SJSA1 (cell line): ENCODE measurements around the gene CYP8B1. TPM values are rescaled to one million over a fixed set of nuclear protein-coding genes. Genes with fewer than 3 reads are reported as not detected.

Source experiments
- DNase-seq, 2 experiments: peaks; one replicate each; pipeline ENCODE4 v3.0.0-alpha.2; 2015 to 2020; ENCODE audit warnings: low spot score in 2 of 2, low read depth in 1 of 2
- H3K27ac ChIP-seq: fragments of 250-450 bp; sonication (Bioruptor Pico); 2 replicates; pipeline ENCODE4 v1.5.1; 2020; ENCODE audit warnings: mild to moderate bottlenecking, moderate library complexity
- H3K27me3 ChIP-seq: fragments of 250-450 bp; sonication (Bioruptor Pico); replicated peaks from 2 replicates; pipeline ENCODE4 v1.5.1; 2020; ENCODE audit warnings: mild to moderate bottlenecking, moderate library complexity
- H3K36me3 ChIP-seq: fragments of 250-450 bp; sonication (Bioruptor Pico); 2 replicates; pipeline ENCODE4 v1.5.1; 2020; ENCODE audit warnings: mild to moderate bottlenecking
- H3K4me1 ChIP-seq: fragments of 250-450 bp; sonication (Bioruptor Pico); replicated peaks from 2 replicates; pipeline ENCODE4 v1.6.1; 2021; ENCODE audit warnings: mild to moderate bottlenecking
- H3K4me3 ChIP-seq: fragments of 250-450 bp; sonication (Bioruptor Pico); 2 replicates; pipeline ENCODE4 v1.5.1; 2020; ENCODE audit warnings: mild to moderate bottlenecking
- H3K9me3 ChIP-seq: fragments of 250-450 bp; sonication (Bioruptor Pico); replicated peaks from 2 replicates; pipeline ENCODE4 v1.5.1; 2020; ENCODE audit warnings: mild to moderate bottlenecking
- total RNA-seq: library from RNA; depleted of rRNA; stranded (reverse); fragments of >200 nt; shearing (Covaris generic); gene quantifications from 2 replicates; pipeline ENCODE4 v1.2.3, GENCODE V29; 2014; rRNA removed

Gene CYP8B1
- total RNA-seq, 1 experiment from 2014 or later, result not detected

DNA sequence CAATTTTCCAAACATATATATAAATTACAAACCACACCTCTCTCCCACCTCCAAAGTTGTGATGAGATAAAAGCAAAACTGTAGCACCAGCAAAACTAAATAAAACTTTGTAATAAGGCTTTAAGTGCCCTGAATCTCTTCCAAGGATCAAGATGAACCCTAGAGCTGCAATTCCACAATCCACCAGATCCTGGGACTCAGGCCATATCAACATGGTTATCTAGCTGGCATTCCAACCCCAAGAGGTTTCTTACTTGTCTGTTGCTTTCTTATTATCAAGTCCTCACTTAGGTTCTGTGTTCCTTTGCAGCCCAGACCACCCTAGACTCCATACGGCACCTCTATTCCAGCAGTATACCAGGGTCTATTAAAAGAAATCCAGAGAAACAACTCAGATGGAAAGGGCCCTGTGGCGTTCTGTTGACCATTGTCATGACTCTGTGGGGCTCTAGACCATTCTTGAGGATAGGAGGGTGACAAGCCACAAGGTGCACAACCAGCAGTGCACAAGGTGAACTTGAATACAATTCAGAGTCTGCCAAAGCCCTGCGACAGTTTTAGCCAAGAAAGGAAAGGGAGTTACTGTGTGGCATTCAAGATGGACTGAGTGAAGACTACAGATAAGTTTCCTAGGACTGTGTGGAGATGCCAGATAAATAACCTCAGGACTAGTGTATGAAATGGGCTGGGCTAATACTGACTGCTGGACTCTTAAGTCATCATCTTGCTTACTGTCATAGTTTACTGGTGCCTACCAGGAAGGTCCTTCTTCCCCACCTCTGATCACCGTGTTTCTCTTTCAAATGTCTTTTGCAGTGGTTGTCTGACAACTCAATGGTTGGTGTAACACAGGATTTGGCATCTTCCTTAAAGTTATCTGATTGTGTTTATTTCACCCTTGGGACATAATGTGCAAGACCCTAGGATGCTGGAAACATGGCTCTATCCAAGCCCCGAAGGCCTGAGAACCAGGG, 39.2 kb downstream of the CYP8B1 start:
- Histone ChIP-seq H3K9me3 (no peaks in the 10 kb centered on the region), H3K27me3 (peaks cover 3% of the 10 kb centered on the region; the same call in 1 of the 2 replicates), H3K4me1 (no peaks in the 10 kb centered on the region), H3K27ac (no peak overlapping the region), H3K4me3 (no peak overlapping the region), H3K36me3 (no peaks in the 10 kb centered on the region)
- no peak for DNase-seq

DNA sequence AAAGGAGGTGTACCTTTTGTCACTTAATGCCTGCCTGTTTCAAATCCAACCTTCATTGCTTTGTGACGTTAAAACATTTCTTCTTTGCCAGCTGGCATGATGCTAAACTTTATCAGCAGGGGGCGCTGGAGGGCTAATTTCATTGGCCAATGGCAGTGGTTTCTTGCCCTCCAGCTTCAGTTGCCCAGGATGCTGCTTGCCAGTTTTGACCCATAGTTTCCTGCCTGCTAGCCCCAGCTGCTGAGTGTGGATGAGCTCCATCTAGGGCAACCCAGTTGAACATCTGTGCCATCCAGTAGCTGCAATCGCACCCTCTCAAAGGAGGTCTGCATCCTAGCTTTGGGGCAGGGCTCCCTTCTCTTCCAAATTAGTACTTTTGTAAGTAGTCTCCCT, 44.4 kb downstream of the CYP8B1 start:
- H3K36me3 ChIP-seq, result no peaks in the 10 kb centered on the region
- H3K4me3 ChIP-seq, result no peak overlapping the region
- H3K27me3 ChIP-seq, result no peaks in the 10 kb centered on the region
- DNase-seq, result peak in 1 of 2 experiments; percentile 53
- no peaks in the 10 kb centered on the region for H3K9me3 ChIP-seq
- no peaks in the 10 kb centered on the region for H3K4me1 ChIP-seq
- H3K27ac ChIP-seq, result no peak overlapping the region

DNA sequence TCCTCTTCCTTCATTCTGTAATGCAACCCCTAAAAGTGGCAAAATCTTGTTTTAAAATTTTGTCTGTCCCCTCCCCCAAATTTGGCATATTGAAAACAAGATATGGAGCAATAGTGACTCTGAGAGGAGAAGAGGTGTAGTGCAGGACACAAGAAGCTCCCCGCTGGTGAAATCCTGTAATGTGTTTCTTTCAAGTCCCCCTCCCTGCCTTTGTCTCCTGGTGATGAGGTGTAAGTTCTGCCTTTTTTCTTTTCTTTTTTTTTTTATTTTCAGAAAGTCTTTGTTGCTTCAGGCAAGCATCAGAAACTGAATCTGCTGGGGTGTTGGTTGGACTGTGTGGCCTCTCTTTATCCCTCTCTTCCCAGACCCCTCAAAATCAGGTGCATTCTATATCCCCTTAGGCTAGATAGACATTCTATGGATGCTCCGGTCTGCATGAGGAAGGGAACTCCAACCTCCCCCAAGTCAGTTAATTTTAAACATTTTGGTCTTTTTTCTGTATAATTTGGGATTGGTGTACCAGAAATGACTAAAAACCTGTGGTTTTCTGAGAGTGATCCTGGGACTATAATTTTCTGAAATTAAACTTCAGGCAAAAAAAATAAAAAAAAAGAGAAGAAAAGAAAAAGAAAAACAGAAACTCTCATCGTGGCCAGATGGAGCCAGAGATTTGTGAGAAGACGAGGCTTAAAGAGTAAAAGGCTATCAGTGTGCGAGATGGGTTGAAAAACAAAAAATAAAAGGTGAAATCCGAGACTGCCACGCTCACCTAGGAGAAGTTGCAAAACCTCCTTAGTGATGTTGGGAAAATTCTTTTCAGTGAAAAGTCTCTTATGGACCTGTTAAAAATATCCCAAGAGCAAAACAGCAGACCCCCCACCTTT, 45.0 kb downstream of the CYP8B1 start:
- no peak for DNase-seq
- H3K4me1 ChIP-seq, result no peaks in the 10 kb centered on the region
- H3K9me3 ChIP-seq, result no peaks in the 10 kb centered on the region
- no peak overlapping the region for H3K4me3 ChIP-seq
- H3K27me3 ChIP-seq, result no peaks in the 10 kb centered on the region
- no peaks in the 10 kb centered on the region for H3K36me3 ChIP-seq
- no peak overlapping the region for H3K27ac ChIP-seq

DNA sequence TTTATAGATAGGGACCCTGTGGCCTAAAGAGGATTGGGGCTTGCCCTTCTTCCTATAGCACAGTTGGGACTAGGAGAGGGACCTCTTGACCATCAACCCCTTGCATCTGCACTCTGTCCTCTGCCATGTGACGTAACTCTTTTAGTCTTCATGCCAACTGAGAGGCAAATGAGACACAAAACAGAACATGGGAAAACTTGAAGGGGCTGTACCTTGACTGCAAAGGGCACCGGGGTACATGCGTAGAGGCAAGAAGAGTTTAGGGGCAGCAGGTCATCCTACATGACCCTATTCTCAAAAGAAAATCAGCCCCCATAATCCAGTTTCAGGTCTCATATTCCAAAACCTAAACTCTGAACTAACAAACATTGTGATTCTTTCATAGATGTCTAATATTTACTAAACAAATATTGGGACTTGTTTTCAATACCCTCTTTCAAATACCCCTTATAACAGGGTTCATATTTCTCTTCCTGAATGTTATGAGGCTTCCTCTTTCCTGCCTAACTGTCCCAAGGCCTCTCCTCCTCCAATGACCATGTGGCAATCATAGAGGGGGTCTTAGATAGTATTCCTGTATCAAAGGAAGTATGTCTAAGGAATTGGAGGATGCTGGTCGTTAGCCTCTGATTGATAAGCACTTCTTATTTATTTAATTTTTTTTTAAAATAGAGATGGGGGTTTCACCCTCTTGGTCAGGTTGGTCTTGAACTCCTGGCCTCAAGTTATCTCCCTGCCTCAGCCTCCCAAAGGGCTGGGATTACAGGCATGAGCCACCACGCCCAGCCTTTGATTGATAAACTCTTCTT, 45.8 kb downstream of the CYP8B1 start:
- H3K36me3 ChIP-seq, result no peaks in the 10 kb centered on the region
- H3K4me1 ChIP-seq, result no peaks in the 10 kb centered on the region
- no peak overlapping the region for H3K27ac ChIP-seq
- H3K4me3 ChIP-seq, result no peak overlapping the region
- H3K9me3 ChIP-seq, result no peaks in the 10 kb centered on the region
- no peak for DNase-seq
- H3K27me3 ChIP-seq, result no peaks in the 10 kb centered on the region

DNA sequence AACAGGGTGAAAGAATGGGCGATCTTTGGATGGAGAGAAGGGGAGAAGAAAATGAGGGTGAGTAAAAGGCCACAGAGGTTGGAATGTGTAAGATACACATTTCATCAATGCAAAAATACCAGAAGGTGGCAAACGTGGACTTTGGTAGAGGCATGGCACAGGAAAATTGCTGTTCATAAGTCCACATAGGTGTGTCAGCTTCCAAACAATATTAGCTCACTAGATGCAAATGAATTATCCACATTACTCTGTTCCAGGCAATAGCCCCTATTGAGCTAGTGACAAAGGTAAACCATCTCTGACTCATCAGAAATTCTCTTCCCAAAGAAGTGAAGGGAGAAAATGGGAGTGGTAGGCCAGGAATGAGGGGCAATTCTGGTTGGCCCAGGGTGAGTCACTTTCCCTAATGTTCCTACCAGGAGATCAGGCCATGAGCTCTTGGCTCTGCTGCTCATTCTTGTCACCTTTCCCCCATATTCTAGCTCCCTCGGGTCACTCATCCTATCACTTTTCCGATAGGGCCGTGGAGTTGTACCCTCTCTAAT, 46.5 kb downstream of the CYP8B1 start:
- Histone ChIP-seq H3K9me3 (no peaks in the 10 kb centered on the region), H3K4me3 (no peak overlapping the region), H3K4me1 (no peaks in the 10 kb centered on the region), H3K27ac (no peak overlapping the region), H3K36me3 (no peaks in the 10 kb centered on the region), H3K27me3 (no peaks in the 10 kb centered on the region)
- DNase-seq, result no peak

DNA sequence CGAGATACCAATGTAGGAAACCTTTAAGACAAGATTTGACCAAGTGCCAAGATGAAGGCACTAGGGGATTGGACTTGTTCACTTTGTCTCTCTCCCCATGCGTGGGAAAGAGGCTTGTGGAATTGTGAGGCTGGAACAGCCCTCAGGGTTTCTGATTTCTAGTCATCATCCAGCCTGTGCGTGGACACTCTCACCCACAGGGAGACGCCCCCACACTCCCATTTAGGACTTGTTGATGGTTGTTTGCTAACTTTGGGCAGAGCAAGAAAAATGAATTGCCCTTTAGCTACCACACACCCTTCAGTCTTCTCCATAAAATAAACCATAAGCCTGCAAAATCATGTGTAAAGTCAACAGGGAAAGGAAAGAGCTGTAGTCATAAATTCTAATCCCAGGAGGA, 48.0 kb downstream of the CYP8B1 start:
- no peak for DNase-seq
- Histone ChIP-seq H3K27ac (no peak overlapping the region), H3K36me3 (no peaks in the 10 kb centered on the region), H3K27me3 (no peaks in the 10 kb centered on the region), H3K4me3 (no peak overlapping the region), H3K4me1 (no peaks in the 10 kb centered on the region), H3K9me3 (no peaks in the 10 kb centered on the region)

DNA sequence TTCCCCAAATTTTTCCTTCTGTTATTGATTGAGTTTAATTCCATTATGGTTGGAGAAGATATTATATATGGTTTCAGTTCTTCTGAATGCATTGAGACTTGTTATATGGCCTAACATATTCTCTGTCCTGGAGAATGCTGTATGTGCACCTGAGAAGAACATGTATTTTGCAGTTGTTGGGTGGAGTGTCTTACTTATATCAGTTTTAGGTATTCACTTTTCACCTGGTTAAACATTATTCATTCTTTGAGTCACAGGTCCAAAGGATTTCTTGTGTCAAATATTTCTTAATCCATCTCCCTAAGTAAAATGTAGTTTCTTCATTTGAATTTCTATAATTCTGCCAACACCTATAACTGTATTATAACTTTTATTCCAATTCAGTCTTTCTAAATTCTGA, 48.7 kb downstream of the CYP8B1 start:
- Histone ChIP-seq H3K27me3 (no peaks in the 10 kb centered on the region), H3K36me3 (no peaks in the 10 kb centered on the region)

DNA sequence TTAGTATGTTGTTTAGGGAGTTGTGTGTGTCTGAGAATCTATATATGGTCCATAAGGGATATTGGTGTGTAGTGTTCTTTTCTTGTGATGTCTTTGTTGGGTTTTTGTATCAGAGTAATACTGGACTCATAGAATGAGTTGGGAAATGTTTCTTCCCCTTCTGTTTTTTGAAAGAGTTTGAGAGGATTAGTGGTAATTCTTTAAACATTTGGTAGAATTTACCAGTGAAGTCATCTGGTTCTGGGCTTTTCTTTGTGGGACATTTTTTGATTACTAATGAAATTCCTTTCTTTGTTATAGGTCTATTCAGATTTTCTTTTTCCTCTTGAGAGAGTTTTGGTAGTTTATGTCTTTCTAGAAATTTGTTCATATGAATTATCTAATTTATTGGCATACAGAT, 49.5 kb downstream of the CYP8B1 start:
- DNase-seq, result peak in 1 of 2 experiments; percentile 14
- H3K4me3 ChIP-seq, result no peak overlapping the region
- no peaks in the 10 kb centered on the region for H3K27me3 ChIP-seq
- no peaks in the 10 kb centered on the region for H3K9me3 ChIP-seq
- no peaks in the 10 kb centered on the region for H3K36me3 ChIP-seq
- no peak overlapping the region for H3K27ac ChIP-seq
- H3K4me1 ChIP-seq, result no peaks in the 10 kb centered on the region

More for the DNA sequence above, 48.7 kb downstream of the CYP8B1 start:
- Histone ChIP-seq H3K4me1 (no peaks in the 10 kb centered on the region), H3K9me3 (no peaks in the 10 kb centered on the region), H3K27ac (no peak overlapping the region), H3K4me3 (no peak overlapping the region)
- no peak for DNase-seq

DNA sequence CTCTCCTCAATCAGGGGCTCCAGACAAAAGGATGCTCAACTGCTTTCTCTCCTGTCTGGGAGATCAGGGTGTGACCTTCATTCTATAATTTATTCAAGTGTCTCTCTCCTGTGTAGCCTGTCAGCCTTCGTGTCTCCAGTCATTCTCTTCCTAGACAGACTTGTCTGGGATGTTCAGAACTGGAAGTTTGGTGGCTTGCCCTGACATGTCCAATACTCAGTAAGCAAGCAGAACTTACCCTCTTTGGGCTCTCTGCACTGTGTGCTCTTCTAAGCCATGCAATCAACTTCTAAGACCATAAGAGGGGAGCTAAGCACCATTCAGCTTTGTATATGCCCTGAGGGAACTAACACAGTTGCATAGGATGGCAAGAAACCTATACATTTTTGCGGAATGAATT, 52.3 kb downstream of the CYP8B1 start:
- H3K27ac ChIP-seq, result no peak overlapping the region
- H3K4me3 ChIP-seq, result no peak overlapping the region
- DNase-seq, result no peak
- no peaks in the 10 kb centered on the region for H3K27me3 ChIP-seq
- no peaks in the 10 kb centered on the region for H3K36me3 ChIP-seq
- no peaks in the 10 kb centered on the region for H3K4me1 ChIP-seq
- H3K9me3 ChIP-seq, result no peaks in the 10 kb centered on the region

DNA sequence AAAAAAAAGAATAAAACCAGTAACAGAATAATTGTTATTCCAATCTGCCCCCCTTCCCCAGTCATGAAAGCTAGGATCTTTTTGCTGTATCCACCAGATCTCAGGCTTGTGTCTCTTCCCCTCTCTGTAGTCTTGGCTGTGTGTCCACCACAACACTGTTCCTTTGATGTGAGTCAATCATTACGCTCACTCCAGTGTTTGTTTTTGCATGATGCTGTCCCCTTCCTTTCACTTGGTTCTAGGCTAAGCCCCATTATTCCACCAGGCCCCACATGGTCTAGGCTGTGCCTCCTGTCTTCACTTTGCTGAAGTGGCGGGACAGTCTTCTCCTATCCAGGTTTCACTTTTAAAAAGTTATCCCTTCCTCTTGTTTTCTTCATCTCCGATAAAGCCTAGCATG, 52.9 kb downstream of the CYP8B1 start:
- H3K4me3 ChIP-seq, result no peak overlapping the region
- no peak overlapping the region for H3K27ac ChIP-seq
- no peaks in the 10 kb centered on the region for H3K9me3 ChIP-seq
- H3K36me3 ChIP-seq, result no peaks in the 10 kb centered on the region
- no peaks in the 10 kb centered on the region for H3K27me3 ChIP-seq
- no peak for DNase-seq
- no peaks in the 10 kb centered on the region for H3K4me1 ChIP-seq

Other genes starting within 250 kb of the CYP8B1 start
- 3.0 and 6.1 TPM in 2 replicates for gene ZBTB47, start 222.2 kb downstream of the CYP8B1 start, total RNA-seq
- gene KLHL40, start 190.3 kb downstream of the CYP8B1 start, total RNA-seq, result not detected in 2 replicates
- not detected in 2 replicates for gene HHATL, start 173.1 kb downstream of the CYP8B1 start, total RNA-seq
- gene CCDC13, start 102.6 kb downstream of the CYP8B1 start, total RNA-seq, result 0.39 and 1.0 TPM in 2 replicates
- 227 and 295 TPM in 2 replicates for gene HIGD1A, start 71.4 kb downstream of the CYP8B1 start, total RNA-seq
- gene ACKR2, start 66.4 kb downstream of the CYP8B1 start, total RNA-seq, result not detected in 2 replicates
- not detected in 2 replicates for gene ZNF662, start 30.3 kb upstream of the CYP8B1 start, total RNA-seq
- gene GASK1A, start 103.4 kb upstream of the CYP8B1 start, total RNA-seq, result not detected in 2 replicates
- gene POMGNT2, start 230.2 kb upstream of the CYP8B1 start, total RNA-seq, result 0.78 and 4.6 TPM in 2 replicates